ENCODE results near the gene GPR146.

The GPR146 gene

GRCh38 chr7:1055956-1056784, 11.8 kb downstream of the GPR146 start:
- no peak for DNase-seq (ENCODE audit: low read depth, low spot score)
- no peak overlapping the region for H3K27ac ChIP-seq

GRCh38 chr7:1056785-1057410, 12.6 kb downstream of the GPR146 start:
- DNase-seq (ENCODE audit: low read depth, low spot score) = no peak
- H3K27ac ChIP-seq = no peak overlapping the region

- no peak overlapping the region for H3K27ac ChIP-seq
- no peak for DNase-seq (ENCODE audit: low read depth, low spot score)
Observed at GRCh38 chr7:1057416-1058291, 13.3 kb downstream of the GPR146 start.

- DNase-seq (ENCODE audit: low read depth, low spot score) = no peak
- H3K27ac ChIP-seq = no peak overlapping the region
Observed at GRCh38 chr7:1058311-1058710, 14.0 kb downstream of the GPR146 start.

GRCh38 chr7:1058821-1059199, 14.5 kb downstream of the GPR146 start:
- DNase-seq (ENCODE audit: low read depth, low spot score) = no peak
- no peak overlapping the region for H3K27ac ChIP-seq

- H3K27ac ChIP-seq = no peak overlapping the region
- no peak for DNase-seq (ENCODE audit: low read depth, low spot score)
Observed at GRCh38 chr7:1059200-1060091, 15.1 kb downstream of the GPR146 start.

GRCh38 chr7:1060315-1061072, 16.1 kb downstream of the GPR146 start:
- H3K27ac ChIP-seq = no peak overlapping the region
- no peak for DNase-seq (ENCODE audit: low read depth, low spot score)

GRCh38 chr7:1061180-1061579, 16.8 kb downstream of the GPR146 start:
- H3K27ac ChIP-seq = no peak overlapping the region
- no peak for DNase-seq (ENCODE audit: low read depth, low spot score)

GRCh38 chr7:1062296-1063294, 18.2 kb downstream of the GPR146 start:
- no peak overlapping the region for H3K27ac ChIP-seq
- no peak for DNase-seq (ENCODE audit: low read depth, low spot score)

GRCh38 chr7:1063361-1063760, 19.0 kb downstream of the GPR146 start:
- H3K27ac ChIP-seq = no peak overlapping the region
- no peak for DNase-seq (ENCODE audit: low read depth, low spot score)

GRCh38 chr7:1064581-1064980, 20.2 kb downstream of the GPR146 start:
- DNase-seq (ENCODE audit: low read depth, low spot score) = no peak
- no peak overlapping the region for H3K27ac ChIP-seq

GRCh38 chr7:1065263-1065584, 20.9 kb downstream of the GPR146 start:
- DNase-seq (ENCODE audit: low read depth, low spot score) = no peak
- H3K27ac ChIP-seq = no peak overlapping the region

- DNase-seq (ENCODE audit: low read depth, low spot score) = no peak
- H3K27ac ChIP-seq = no peak overlapping the region
Observed at GRCh38 chr7:1065585-1066241, 21.4 kb downstream of the GPR146 start.

- DNase-seq (ENCODE audit: low read depth, low spot score) = no peak
- no peak overlapping the region for H3K27ac ChIP-seq
Observed at GRCh38 chr7:1066242-1066588, 21.9 kb downstream of the GPR146 start.

- no peak overlapping the region for H3K27ac ChIP-seq
- DNase-seq (ENCODE audit: low read depth, low spot score) = no peak
Observed at GRCh38 chr7:1068013-1068412, 23.7 kb downstream of the GPR146 start.

- DNase-seq (ENCODE audit: low read depth, low spot score) = no peak
- no peak overlapping the region for H3K27ac ChIP-seq
Observed at GRCh38 chr7:1068619-1069018, 24.3 kb downstream of the GPR146 start.

- no peak for DNase-seq (ENCODE audit: low read depth, low spot score)
- no peak overlapping the region for H3K27ac ChIP-seq
Observed at GRCh38 chr7:1070544-1071011, 26.2 kb downstream of the GPR146 start.
